Glutamatergic neuron (in vitro differentiated cells): ENCODE results near the gene ACBD4. TPM values are rescaled to one million over a fixed set of nuclear protein-coding genes. Genes with fewer than 3 reads are reported as not detected.

ENCODE experiments used
- DNase-seq: peaks from one replicate; pipeline ENCODE4 v3.0.0; 2022
- H3K27ac Mint-ChIP-seq: one replicate; pipeline ENCODE4 v1.8.0; 2020; ENCODE audit warnings: mild to moderate bottlenecking, mixed read lengths, inconsistent platforms; ENCODE audit not compliant: unreplicated experiment
- H3K27me3 Mint-ChIP-seq: one replicate; pipeline ENCODE4 v1.8.0; 2020; ENCODE audit warnings: mild to moderate bottlenecking, moderate library complexity, mixed read lengths, inconsistent platforms; ENCODE audit not compliant: unreplicated experiment
- H3K36me3 Mint-ChIP-seq: one replicate; pipeline ENCODE4 v1.8.0; 2020; ENCODE audit warnings: mild to moderate bottlenecking, mixed read lengths, inconsistent platforms; ENCODE audit not compliant: unreplicated experiment
- H3K4me1 Mint-ChIP-seq: one replicate; pipeline ENCODE4 v1.8.0; 2020; ENCODE audit warnings: mild to moderate bottlenecking, low read depth, mixed read lengths, inconsistent platforms; ENCODE audit not compliant: unreplicated experiment
- H3K4me3 Mint-ChIP-seq: one replicate; pipeline ENCODE4 v1.8.0; 2020; ENCODE audit warnings: mild to moderate bottlenecking, mixed read lengths, inconsistent platforms; ENCODE audit not compliant: unreplicated experiment
- H3K9me3 Mint-ChIP-seq: one replicate; pipeline ENCODE4 v1.8.0; 2020; ENCODE audit warnings: mild to moderate bottlenecking, moderate library complexity, mixed read lengths, inconsistent platforms; ENCODE audit not compliant: unreplicated experiment
- CTCF ChIP-seq: fragments of 200-600 bp; sonication (generic); IDR thresholded peaks from one replicate; pipeline ENCODE4 v1.5.0; 2021; ENCODE audit not compliant: partially characterized antibody, unreplicated experiment
- total RNA-seq: library from RNA; stranded (reverse); fragmentation: NEBNext Ultra II Directional; extraction: Animal tissue kit (Norgen Biotek cat#: 25700); gene quantifications from one replicate; pipeline ENCODE4 v1.2.1, GENCODE V29; 2021; ENCODE audit not compliant: unreplicated experiment

ACBD4 gene
- total RNA-seq, 1 donor from 2014 or later = 3.7 TPM

- H3K27ac Mint-ChIP-seq = no peak overlapping the region
- no peaks in the 10 kb centered on the region for H3K9me3 Mint-ChIP-seq
- H3K36me3 Mint-ChIP-seq = no peaks in the 10 kb centered on the region
- peaks cover 5% of the 10 kb centered on the region for H3K4me1 Mint-ChIP-seq
- TF ChIP-seq CTCF = no peak
- DNase-seq = no peak
- no peak overlapping the region for H3K4me3 Mint-ChIP-seq
- H3K27me3 Mint-ChIP-seq = no peaks in the 10 kb centered on the region
Measured at GRCh38 chr17:45096141-45096540, 39.3 kb upstream of the ACBD4 start.

DNA sequence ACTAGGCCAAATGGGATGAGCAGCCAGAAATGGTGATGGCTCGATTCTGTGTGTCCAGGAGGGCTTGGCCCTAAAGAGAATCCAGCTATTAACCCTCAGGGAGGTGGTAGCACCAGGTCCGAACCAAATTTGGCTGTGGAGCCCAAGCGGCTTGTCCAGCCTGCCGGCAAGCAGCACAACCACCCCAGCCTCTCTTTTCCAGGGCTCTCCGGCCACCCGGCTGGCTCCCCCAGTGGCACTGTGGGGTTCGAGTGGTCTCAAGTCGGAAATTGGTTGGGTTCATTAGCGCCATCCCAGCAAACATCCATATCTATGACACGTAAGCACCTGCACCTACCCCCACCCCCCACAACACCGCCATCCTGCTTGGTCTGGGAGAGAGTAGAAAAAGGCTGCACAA is 38.6 kb upstream of the ACBD4 start:
- Mint-ChIP-seq H3K4me3 (no peak overlapping the region), H3K27ac (no peak overlapping the region), H3K4me1 (peaks cover 9% of the 10 kb centered on the region), H3K27me3 (no peaks in the 10 kb centered on the region), H3K36me3 (no peaks in the 10 kb centered on the region), H3K9me3 (no peaks in the 10 kb centered on the region)
- TF ChIP-seq CTCF = no peak
- DNase-seq = no peak

- TF ChIP-seq CTCF = no peak
- Mint-ChIP-seq H3K9me3 (no peaks in the 10 kb centered on the region), H3K4me1 (peaks cover 14% of the 10 kb centered on the region), H3K4me3 (no peak overlapping the region), H3K27me3 (no peaks in the 10 kb centered on the region), H3K36me3 (no peaks in the 10 kb centered on the region), H3K27ac (no peak overlapping the region)
- DNase-seq = no peak
Measured at GRCh38 chr17:45098081-45098868, 37.2 kb upstream of the ACBD4 start.

DNA sequence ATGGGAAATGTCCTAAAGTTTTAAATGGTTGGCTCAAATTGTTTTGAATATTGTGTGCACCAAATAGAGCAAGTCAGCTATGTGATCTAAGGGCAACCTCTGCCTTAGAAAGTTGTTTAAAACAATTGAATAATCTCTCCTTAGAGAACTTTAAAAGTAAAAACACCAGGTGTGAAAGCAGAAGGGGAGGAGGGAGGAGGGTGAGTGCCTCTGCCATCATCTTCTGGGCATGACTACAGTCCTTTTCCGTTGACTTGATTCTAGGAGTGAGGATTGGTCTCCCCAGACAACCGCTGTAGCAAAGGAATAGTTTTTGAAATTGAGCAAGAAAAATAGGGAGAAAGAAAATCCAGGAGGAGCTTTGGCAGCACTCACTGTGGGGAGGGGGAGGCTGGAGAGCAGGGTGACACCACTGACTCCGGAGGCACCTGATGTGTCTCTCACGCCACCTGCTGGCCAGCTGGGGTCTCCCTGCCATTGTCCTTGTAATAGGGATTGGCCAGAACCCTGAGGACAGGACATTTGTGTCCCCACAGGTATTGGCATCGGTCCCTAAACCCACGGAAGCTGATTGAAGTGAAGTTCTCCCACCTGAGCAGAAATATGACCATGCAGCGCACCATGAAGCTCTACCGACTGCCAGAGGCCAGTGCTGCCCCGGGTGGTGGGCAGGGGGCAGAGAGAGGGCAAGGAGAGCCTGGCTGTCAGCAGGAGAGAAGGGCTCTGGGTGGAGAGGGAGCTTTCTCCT is 36.4 kb upstream of the ACBD4 start:
- Mint-ChIP-seq H3K4me1 (peaks cover 14% of the 10 kb centered on the region), H3K4me3 (no peak overlapping the region), H3K9me3 (no peaks in the 10 kb centered on the region), H3K27me3 (no peaks in the 10 kb centered on the region), H3K27ac (no peak overlapping the region), H3K36me3 (no peaks in the 10 kb centered on the region)
- TF ChIP-seq CTCF = peak; percentile 84
- peak; percentile 95 for DNase-seq

DNA sequence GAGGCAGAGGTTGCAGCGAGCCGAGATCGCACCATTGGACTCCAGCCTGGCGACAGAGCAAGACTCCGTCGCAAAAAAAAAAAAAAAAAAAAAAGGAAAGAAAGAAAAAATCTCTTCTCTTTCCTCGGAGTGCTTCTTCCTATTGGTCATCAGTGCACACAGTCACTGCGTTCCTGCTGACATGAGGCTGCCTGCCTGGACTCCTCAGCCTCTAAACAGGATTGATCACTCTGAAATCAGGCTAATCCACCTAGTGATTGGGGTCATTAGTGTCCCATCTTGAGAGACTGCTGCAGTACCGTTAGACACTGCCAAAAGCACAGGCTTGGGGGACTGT is 34.0 kb upstream of the ACBD4 start:
- peaks cover 14% of the 10 kb centered on the region for H3K4me1 Mint-ChIP-seq
- no peak for TF ChIP-seq CTCF
- no peaks in the 10 kb centered on the region for H3K27me3 Mint-ChIP-seq
- H3K36me3 Mint-ChIP-seq = no peaks in the 10 kb centered on the region
- H3K4me3 Mint-ChIP-seq = peak overlapping the region; percentile 46
- no peak overlapping the region for H3K27ac Mint-ChIP-seq
- no peaks in the 10 kb centered on the region for H3K9me3 Mint-ChIP-seq
- DNase-seq = no peak
